PC-9 (cell line): ENCODE measurements around the gene COL25A1.

Experiments
- EZH2 ChIP-seq: fragments of 200-600 bp; sonication (generic); IDR thresholded peaks from 2 replicates; pipeline ENCODE4 v1.8.0; 2017; ENCODE audit warnings: antibody characterized with exemption, low read depth
- TF ChIP-seq, protein P1 (sequence below): fragments of 200-600 bp; sonication (generic); conservative IDR thresholded peaks from 2 replicates; pipeline ENCODE4 v1.6.1; 2017; ENCODE audit warnings: mixed run types, antibody characterized with exemption, mild to moderate bottlenecking, moderate library complexity

GRCh38 chr4:109213056-109213455 lies 89.4 kb downstream of the COL25A1 start:
- TF ChIP-seq, protein P1, sequence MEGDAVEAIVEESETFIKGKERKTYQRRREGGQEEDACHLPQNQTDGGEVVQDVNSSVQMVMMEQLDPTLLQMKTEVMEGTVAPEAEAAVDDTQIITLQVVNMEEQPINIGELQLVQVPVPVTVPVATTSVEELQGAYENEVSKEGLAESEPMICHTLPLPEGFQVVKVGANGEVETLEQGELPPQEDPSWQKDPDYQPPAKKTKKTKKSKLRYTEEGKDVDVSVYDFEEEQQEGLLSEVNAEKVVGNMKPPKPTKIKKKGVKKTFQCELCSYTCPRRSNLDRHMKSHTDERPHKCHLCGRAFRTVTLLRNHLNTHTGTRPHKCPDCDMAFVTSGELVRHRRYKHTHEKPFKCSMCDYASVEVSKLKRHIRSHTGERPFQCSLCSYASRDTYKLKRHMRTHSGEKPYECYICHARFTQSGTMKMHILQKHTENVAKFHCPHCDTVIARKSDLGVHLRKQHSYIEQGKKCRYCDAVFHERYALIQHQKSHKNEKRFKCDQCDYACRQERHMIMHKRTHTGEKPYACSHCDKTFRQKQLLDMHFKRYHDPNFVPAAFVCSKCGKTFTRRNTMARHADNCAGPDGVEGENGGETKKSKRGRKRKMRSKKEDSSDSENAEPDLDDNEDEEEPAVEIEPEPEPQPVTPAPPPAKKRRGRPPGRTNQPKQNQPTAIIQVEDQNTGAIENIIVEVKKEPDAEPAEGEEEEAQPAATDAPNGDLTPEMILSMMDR = no peak
- TF ChIP-seq EZH2 = no peak
